22Rv1 (cell line): ENCODE measurements around the gene PITPNM1.

Source experiments
- ZFX ChIP-seq: fragments of 450-650 bp; IDR thresholded peaks from 2 replicates; pipeline ENCODE4 v1.6.1; 2017; ENCODE audit warnings: antibody characterized with exemption, borderline replicate concordance
- TF ChIP-seq, protein P1 (sequence below): fragments of 450-650 bp; IDR thresholded peaks from 2 replicates; pipeline ENCODE4 v1.5.1; 2017; ENCODE audit warnings: mild to moderate bottlenecking

DNA sequence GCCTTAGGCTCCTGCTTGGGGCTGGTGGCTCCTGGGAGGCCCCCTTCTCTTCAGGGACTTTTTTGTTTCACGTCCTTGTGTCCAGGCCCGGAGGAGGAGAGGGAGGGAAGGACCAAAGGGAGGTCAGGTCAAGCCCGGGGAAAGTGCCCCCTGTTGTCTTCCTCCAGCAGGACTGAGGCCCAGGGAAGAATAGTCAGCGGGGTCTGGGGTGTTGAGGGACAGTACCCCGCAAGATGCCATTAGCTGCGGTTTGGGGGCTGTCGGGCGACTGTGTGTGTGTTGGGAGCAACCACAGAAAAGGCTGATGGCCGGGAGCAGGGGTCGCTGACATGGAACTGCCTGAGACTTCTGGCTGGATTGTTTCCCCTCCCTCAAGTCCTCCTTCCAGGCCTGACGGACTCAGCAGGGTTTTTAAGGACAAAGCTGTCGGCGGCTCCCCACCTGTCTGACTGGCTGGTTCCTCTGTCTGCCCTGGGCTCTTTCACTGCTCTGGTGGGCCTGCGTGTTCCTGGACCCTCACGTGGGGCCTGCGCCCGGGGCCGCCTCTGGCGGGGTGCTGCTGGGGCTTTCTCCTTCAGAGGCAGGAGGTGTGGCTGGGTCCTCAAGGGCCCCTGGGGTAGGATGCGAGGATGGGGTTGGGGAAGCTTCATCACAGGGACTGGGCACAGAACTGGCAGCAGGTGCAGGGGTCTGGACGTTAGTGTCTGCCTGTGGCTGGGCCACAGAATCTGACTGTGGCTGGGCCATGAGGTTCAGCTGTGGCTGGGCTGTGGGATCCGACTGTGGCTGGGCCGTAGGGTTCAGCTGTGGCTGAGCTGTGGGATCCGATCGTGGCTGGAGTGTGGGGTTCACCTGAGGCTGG is 54.1 kb downstream of the PITPNM1 start:
- TF ChIP-seq, protein P1, sequence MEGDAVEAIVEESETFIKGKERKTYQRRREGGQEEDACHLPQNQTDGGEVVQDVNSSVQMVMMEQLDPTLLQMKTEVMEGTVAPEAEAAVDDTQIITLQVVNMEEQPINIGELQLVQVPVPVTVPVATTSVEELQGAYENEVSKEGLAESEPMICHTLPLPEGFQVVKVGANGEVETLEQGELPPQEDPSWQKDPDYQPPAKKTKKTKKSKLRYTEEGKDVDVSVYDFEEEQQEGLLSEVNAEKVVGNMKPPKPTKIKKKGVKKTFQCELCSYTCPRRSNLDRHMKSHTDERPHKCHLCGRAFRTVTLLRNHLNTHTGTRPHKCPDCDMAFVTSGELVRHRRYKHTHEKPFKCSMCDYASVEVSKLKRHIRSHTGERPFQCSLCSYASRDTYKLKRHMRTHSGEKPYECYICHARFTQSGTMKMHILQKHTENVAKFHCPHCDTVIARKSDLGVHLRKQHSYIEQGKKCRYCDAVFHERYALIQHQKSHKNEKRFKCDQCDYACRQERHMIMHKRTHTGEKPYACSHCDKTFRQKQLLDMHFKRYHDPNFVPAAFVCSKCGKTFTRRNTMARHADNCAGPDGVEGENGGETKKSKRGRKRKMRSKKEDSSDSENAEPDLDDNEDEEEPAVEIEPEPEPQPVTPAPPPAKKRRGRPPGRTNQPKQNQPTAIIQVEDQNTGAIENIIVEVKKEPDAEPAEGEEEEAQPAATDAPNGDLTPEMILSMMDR = no peak
- no peak for TF ChIP-seq ZFX
